M059J (cell line): ENCODE results near the gene CILP2. TPM values are rescaled to one million over a fixed set of nuclear protein-coding genes. Genes with fewer than 3 reads are reported as not detected.

Source experiments
- DNase-seq: peaks from one replicate; pipeline ENCODE4 v3.0.0-alpha.2; 2012; ENCODE audit warnings: low read depth
- total RNA-seq: library from RNA; depleted of rRNA; stranded (reverse); fragments of >200 nt; shearing (Covaris generic); gene quantifications from 2 replicates; pipeline ENCODE4 v1.2.3, GENCODE V29; 2014

Gene CILP2
- total RNA-seq, 1 experiment from 2014 or later = 0.99 TPM

- no peak for DNase-seq
Measured at GRCh38 chr19:19505669-19506326, 32.3 kb upstream of the CILP2 start.

DNA sequence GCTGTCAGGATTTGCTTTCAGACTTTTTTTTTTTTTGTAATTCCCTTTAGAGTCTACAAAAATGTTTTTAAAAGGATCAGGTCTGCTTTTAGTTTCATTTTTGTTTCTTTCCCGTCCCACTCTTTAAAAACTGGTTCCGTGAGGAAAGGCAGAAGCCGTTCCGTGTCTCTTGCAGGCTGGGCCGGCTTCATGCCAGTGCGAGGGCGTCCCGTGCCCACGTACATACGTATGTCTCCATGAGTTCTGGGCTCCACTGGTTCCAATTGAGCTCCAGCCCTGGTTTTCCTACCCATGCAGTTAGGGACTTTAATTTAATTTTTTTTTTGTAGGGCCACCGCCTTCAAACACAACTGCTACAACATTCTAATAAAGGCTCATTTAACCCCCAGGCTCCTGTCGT lies 31.5 kb upstream of the CILP2 start:
- no peak for DNase-seq

DNA sequence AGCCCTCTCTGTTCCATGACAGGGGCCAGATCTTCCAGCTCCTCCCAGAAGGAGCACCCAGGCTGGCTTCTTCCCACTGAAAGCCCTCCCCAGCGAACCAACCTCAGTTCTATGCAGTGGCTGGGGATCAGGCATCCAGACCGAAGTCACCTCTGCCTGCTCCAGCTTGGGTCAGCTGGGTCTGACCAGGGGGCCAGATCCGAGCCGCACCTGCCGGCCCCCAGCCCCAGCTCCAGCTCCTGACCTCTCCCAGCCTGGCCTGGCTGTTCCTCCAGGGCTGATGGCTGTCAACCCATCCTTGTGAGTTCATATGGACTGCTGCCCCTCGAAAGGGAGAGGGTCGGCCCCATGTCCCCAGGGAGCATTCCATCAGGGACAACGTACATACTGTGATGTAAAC lies 30.7 kb upstream of the CILP2 start:
- DNase-seq = no peak

- no peak for DNase-seq
Measured at GRCh38 chr19:19508217-19508616, 29.8 kb upstream of the CILP2 start.

DNA sequence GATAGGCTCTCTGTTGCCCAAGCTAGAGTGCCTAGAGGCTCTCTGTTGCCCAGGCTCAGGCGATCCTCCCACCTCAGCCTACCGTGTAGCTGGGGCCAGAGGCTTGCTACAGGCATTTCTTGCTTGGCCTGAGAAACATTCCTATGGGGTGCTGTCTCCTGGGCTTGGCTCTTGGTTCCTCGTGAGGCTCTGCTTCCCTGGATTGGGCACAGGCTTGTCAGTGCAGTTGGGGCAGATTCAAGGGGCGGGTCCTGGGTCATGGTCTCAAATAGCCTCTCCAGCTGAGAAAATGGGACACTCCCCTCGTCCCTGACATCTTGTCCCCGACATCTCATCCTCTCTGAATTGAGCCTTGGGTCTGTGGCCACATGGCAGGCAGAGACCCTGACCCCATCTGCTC lies 27.6 kb upstream of the CILP2 start:
- DNase-seq = no peak

DNA sequence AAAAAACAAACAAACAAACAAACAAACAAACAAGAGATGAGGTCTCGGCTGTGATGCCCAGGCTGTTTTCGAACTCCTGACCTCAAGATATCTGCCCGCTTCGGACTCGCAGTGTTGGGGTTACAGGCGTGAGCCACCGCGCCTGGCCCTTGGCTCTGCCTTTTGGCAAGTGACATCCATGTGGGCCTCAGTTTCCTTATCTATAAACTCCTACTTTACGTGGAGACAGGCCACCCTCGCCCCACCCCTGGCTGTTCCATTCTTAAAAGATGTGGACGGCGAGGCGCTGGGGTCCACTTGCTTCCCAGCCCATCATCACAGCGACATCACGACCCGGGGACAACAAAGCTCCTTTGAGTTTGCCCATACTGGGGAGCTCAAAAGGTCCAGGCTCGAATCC lies 24.4 kb upstream of the CILP2 start:
- no peak for DNase-seq

- no peak for DNase-seq
Measured at GRCh38 chr19:19514215-19514657, 23.8 kb upstream of the CILP2 start.

DNA sequence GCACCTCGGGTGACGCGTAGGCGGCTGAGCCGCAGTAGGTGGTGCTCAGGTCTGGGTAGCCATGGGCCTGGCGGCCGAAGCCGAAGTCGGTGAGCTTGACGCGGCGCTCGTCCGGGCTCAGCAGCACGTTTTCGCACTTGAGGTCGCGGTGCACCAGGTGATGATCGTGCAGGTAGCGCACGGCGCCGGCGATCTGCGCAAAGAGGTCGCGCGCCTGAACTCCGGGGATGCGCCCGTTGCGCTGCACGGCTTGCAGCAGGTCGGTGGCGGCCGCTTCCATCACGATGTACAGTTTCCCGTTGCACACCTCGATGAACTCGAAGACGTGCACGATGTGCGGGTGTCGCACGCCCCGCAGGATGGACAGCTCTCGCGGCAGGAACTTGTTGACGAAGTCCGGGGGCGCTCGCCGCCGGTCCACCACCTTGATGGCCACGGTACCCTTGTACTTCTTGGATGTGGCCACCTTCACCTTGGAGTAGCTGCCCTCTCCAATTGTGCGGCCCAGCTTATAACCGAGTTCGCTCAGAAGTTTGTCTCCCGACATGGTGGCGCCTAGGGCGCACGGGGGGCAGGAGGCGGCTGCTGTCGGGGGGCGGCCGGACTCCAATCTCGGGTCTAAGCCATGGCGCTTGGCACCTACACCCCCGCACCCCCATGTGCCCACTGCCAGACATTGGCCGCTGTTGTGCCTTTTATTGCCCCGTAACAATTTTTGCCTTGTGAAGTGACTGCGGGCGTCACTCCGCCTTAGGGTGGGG lies 23.0 kb upstream of the CILP2 start, which contains the start of gene TSSK6:
TSSK6 (minus strand) TSS at position 668 of the 761 bp plus-strand sequence; CDS start at position 547, 121 bp downstream.
- DNase-seq = no peak

- peak; percentile 91 for DNase-seq
Measured at GRCh38 chr19:19515642-19516519, 22.2 kb upstream of the CILP2 start, which contains the start of gene NDUFA13. Gene NDUFA13, plus strand, starts transcription at chr19:19516225. Its CDS starts 14 bp downstream, at chr19:19516239.

- no peak for DNase-seq
Measured at GRCh38 chr19:19517235-19517619, 20.8 kb upstream of the CILP2 start.

GRCh38 chr19:19520989-19521388 lies 17.1 kb upstream of the CILP2 start:
- DNase-seq = no peak

GRCh38 chr19:19523177-19523576 lies 14.9 kb upstream of the CILP2 start:
- no peak for DNase-seq

DNA sequence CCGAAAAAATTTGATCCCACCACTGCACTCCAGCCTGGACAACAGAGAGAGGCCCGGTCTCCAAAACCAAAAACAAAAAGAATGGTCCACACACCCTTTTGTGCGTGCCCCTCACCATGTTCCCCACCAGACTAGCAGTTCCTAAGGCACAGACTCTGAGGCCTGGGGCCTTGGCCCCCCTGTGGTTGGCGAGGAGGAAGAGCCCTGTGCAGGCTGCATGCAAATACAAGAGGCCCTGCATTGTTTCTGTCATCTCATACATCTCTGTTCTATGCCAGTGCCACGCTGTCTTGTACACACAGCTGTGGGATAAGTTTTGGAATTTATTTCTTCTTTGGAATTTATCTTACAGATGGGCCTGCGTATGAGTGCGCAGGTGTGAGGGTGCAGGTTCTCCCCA lies 14.0 kb upstream of the CILP2 start:
- DNase-seq = no peak

GRCh38 chr19:19525611-19526380 lies 12.3 kb upstream of the CILP2 start:
- DNase-seq = no peak

- DNase-seq = no peak
Measured at GRCh38 chr19:19526581-19527370, 11.3 kb upstream of the CILP2 start.

- no peak for DNase-seq
Measured at GRCh38 chr19:19527371-19527656, 10.8 kb upstream of the CILP2 start.

- DNase-seq = no peak
Measured at GRCh38 chr19:19527674-19528625, 10.1 kb upstream of the CILP2 start.

DNA sequence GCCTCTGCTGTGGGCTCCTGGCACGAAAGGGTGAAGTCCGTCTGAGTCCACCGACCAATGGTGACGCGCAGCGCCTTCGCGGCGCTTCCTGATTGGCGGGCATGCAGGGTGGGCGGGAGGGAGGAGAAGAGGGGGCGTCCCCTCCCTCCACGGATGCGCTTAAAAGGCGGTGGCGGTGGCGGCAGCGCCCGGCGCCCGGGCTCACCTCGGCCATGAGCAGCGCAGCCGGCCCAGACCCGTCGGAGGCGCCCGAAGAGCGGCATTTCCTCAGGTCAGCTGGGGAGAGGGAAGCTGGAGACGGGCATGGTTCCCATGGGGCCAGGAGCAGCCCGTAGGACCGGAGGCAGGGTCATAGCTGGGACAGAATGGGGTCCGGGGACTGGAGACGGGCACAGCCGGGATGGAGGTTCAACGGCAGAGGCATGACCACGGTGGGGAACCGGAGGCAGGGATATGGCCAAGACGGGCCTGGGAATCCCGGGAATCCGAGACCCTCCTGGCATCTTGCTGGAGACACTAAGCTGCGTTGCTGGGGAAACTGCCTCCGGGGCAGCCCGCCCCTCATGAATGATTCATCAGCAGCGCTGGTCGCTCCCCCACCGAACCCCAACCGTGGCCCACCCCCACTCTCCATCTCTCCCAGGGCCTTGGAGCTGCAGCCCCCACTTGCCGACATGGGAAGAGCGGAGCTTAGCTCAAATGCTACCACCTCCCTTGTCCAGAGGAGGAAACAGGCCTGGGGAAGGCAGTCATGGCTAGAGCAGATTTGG lies 9.2 kb upstream of the CILP2 start, which contains the start of gene YJEFN3:
YJEFN3 (plus strand) TSS at position 191 of the 770 bp plus-strand sequence; CDS start at position 213, 22 bp downstream.
- DNase-seq = no peak
